A549 (cell line): ENCODE results near the gene CDH4.

Source experiments
- CHD2 ChIP-seq: fragments of 150-350 bp; IDR thresholded peaks from 2 replicates; pipeline ENCODE4 v1.6.1; 2014; ENCODE audit warnings: low read length; ENCODE audit not compliant: partially characterized antibody
- CTCF ChIP-seq: fragments of >200 bp; sonication (Bioruptor Twin); formaldehyde crosslinking; IDR thresholded peaks from 3 replicates; pipeline ENCODE4 v1.5.1; 2016
- EHMT2 ChIP-seq: fragments of 200-600 bp; sonication (generic); IDR thresholded peaks from 2 replicates; pipeline ENCODE4 v1.6.1; 2016; ENCODE audit warnings: antibody characterized with exemption, low read depth, mild to moderate bottlenecking, moderate library complexity
- FOSL2 ChIP-seq, 2 experiments: fragments of 450-650 bp in 1 of 2; fragments of >200 bp in 1 of 2; sonication (Bioruptor Twin) in 1 of 2; formaldehyde crosslinking; IDR thresholded peaks; 2 replicates each; pipeline versions ENCODE4 v1.5.0 to v1.6.1; 2016 to 2020; ENCODE audit warnings: mild to moderate bottlenecking in 1 of 2, moderate library complexity in 1 of 2
- JUNB ChIP-seq: fragments of >200 bp; sonication (Bioruptor Twin); formaldehyde crosslinking; IDR thresholded peaks from 2 replicates; pipeline ENCODE4 v1.6.1; 2016
- KDM1A ChIP-seq: fragments of 200-600 bp; sonication (generic); IDR thresholded peaks from 2 replicates; pipeline ENCODE4 v1.6.1; 2016; ENCODE audit warnings: low read depth, mild to moderate bottlenecking
- PHF8 ChIP-seq: fragments of 200-600 bp; sonication (generic); IDR thresholded peaks from 2 replicates; pipeline ENCODE4 v1.6.1; 2016; ENCODE audit warnings: low read depth, mild to moderate bottlenecking, antibody characterized with exemption, moderate library complexity, borderline replicate concordance
- POLR2A ChIP-seq: IDR thresholded peaks from 2 replicates; pipeline ENCODE4 v1.6.1; 2012; ENCODE audit warnings: mild to moderate bottlenecking, low read length
- RFX5 ChIP-seq: fragments of 450-650 bp; IDR thresholded peaks from 2 replicates; pipeline ENCODE4 v1.7.1; 2014; ENCODE audit warnings: antibody characterized with exemption, mild to moderate bottlenecking, moderate library complexity
- TFCP2L1 ChIP-seq: fragments of 250-450 bp; sonication (Bioruptor Pico); IDR thresholded peaks from 2 replicates; pipeline ENCODE4 v1.5.0; 2021; ENCODE audit warnings: mild to moderate bottlenecking
- TF ChIP-seq, protein P1 (sequence below): IDR thresholded peaks from 2 replicates; pipeline ENCODE4 v1.6.1; 2012
- TF ChIP-seq, protein P2 (sequence below): fragments of 200-600 bp; sonication (generic); IDR thresholded peaks from 2 replicates; pipeline ENCODE4 v1.6.1; 2016; ENCODE audit warnings: antibody characterized with exemption, mild to moderate bottlenecking, moderate library complexity
- TF ChIP-seq, protein P3 (sequence below): fragments of 450-650 bp; IDR thresholded peaks from 2 replicates; pipeline ENCODE4 v1.6.1; 2014; ENCODE audit warnings: antibody characterized with exemption

DNA sequence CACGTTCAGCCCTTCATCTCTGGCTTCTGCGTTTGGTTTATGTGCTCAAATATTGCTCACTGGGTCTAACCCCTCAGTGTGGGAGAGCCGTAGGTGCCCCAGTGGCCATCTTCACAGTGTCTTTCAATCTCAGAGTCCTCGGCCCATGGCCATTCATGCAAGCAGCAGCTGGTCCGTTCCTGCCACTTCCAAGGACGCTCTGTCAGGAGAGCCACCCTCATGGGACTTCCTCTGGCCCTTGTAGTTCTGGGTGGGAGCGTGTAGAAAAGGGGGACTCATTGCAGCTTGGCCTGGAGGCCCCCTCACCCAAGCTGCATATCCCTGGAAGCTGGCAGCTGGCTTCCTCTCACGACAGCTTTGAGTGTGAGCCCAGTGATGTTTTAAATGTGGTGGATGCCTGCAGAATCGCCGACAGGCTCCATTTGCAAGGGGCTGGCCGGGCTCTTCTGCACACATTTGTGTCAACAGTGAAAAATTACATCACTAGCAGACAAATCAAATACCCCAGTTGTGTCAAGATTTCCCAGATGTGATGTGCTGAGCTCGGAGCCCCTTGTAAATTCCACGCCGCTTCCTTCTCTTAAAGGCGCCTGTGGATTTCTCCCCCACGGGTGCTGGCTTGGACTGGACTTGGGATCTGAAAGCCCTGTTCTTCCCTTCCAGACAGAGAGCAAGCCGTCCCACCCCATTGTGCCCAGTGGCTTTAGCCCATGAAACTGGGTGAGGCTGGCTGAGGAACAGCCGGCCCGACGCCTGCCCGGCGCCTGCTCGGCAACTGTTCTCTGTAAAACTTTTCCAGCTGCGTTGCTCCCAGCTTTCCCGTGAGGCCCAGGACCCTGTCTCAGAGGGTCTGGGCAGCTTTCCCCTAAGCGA is 453.6 kb downstream of the CDH4 start:
- TF ChIP-seq, protein P1, sequence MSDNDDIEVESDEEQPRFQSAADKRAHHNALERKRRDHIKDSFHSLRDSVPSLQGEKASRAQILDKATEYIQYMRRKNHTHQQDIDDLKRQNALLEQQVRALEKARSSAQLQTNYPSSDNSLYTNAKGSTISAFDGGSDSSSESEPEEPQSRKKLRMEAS, result no peak
- TF ChIP-seq JUNB, result no peak
- no peak for TF ChIP-seq RFX5
- no peak for TF ChIP-seq TFCP2L1
- no peak for TF ChIP-seq CHD2
- TF ChIP-seq, protein P2, sequence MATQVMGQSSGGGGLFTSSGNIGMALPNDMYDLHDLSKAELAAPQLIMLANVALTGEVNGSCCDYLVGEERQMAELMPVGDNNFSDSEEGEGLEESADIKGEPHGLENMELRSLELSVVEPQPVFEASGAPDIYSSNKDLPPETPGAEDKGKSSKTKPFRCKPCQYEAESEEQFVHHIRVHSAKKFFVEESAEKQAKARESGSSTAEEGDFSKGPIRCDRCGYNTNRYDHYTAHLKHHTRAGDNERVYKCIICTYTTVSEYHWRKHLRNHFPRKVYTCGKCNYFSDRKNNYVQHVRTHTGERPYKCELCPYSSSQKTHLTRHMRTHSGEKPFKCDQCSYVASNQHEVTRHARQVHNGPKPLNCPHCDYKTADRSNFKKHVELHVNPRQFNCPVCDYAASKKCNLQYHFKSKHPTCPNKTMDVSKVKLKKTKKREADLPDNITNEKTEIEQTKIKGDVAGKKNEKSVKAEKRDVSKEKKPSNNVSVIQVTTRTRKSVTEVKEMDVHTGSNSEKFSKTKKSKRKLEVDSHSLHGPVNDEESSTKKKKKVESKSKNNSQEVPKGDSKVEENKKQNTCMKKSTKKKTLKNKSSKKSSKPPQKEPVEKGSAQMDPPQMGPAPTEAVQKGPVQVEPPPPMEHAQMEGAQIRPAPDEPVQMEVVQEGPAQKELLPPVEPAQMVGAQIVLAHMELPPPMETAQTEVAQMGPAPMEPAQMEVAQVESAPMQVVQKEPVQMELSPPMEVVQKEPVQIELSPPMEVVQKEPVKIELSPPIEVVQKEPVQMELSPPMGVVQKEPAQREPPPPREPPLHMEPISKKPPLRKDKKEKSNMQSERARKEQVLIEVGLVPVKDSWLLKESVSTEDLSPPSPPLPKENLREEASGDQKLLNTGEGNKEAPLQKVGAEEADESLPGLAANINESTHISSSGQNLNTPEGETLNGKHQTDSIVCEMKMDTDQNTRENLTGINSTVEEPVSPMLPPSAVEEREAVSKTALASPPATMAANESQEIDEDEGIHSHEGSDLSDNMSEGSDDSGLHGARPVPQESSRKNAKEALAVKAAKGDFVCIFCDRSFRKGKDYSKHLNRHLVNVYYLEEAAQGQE, result no peak
- no peak for TF ChIP-seq POLR2A
- TF ChIP-seq, protein P3, sequence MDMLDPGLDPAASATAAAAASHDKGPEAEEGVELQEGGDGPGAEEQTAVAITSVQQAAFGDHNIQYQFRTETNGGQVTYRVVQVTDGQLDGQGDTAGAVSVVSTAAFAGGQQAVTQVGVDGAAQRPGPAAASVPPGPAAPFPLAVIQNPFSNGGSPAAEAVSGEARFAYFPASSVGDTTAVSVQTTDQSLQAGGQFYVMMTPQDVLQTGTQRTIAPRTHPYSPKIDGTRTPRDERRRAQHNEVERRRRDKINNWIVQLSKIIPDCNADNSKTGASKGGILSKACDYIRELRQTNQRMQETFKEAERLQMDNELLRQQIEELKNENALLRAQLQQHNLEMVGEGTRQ, result no peak
- TF ChIP-seq EHMT2, result no peak
- no peak for TF ChIP-seq CTCF
- TF ChIP-seq KDM1A, result no peak
- no peak for TF ChIP-seq PHF8
- TF ChIP-seq FOSL2 (IDR thresholded peaks at IDR 0.05), result no peak
- no peak for TF ChIP-seq FOSL2 (CRISPR knock-in tag; IDR thresholded peaks at IDR 0.05)
